Liver (tissue), 9 donors: Measurements from ENCODE around the gene ZGPAT. TPM values are rescaled to one million over a fixed set of nuclear protein-coding genes. Genes with fewer than 3 reads are reported as not detected.
A peak's percentile ranks its signal among the peaks of the same experiment; 100 is the strongest.

Experiments
- DNase-seq: peaks from one replicate; pipeline ENCODE4 v3.0.0-alpha.2; 2017; ENCODE audit warnings: low spot score
- H3K27ac ChIP-seq, 2 donors: one replicate each; pipeline ENCODE4 v1.7.0; 2013; ENCODE audit warnings: inconsistent platforms in 2 of 2, low read length in 2 of 2, control low read depth in 1 of 2, low read depth in 1 of 2, mild to moderate bottlenecking in 1 of 2
- H3K27me3 ChIP-seq, 4 donors: one replicate each; pipeline versions ENCODE4 v1.6.1 to v1.7.0; 2013; ENCODE audit warnings: low read length in 3 of 4, inconsistent platforms in 1 of 4, mild to moderate bottlenecking in 1 of 4, moderate library complexity in 1 of 4; ENCODE audit not compliant: control insufficient read depth in 4 of 4, insufficient read depth in 4 of 4
- H3K36me3 ChIP-seq, 4 donors: one replicate each; pipeline versions ENCODE4 v1.6.1 to v1.7.0; 2013; ENCODE audit warnings: low read length in 3 of 4, mild to moderate bottlenecking in 3 of 4, low read depth in 1 of 4, moderate library complexity in 1 of 4; ENCODE audit not compliant: control insufficient read depth in 4 of 4, insufficient read depth in 3 of 4
- H3K4me1 ChIP-seq, 4 donors: one replicate each; pipeline versions ENCODE4 v1.6.1 to v1.7.0; 2013; ENCODE audit warnings: low read length in 3 of 4, mild to moderate bottlenecking in 3 of 4, moderate library complexity in 1 of 4; ENCODE audit not compliant: control insufficient read depth in 4 of 4, insufficient read depth in 4 of 4
- H3K4me3 ChIP-seq, 3 donors: one replicate each; pipeline versions ENCODE4 v1.6.1 to v1.7.0; 2013; ENCODE audit warnings: low read length in 3 of 3, control low read depth in 1 of 3, low read depth in 1 of 3, mild to moderate bottlenecking in 1 of 3
- H3K9ac ChIP-seq, 2 donors: one replicate each; pipeline ENCODE4 v1.7.0; 2013; ENCODE audit warnings: low read length in 2 of 2, mild to moderate bottlenecking in 2 of 2, moderate library complexity in 2 of 2, control low read depth in 1 of 2, low read depth in 1 of 2
- H3K9me3 ChIP-seq, 4 donors: one replicate each; pipeline versions ENCODE4 v1.6.1 to v1.7.0; 2013; ENCODE audit warnings: low read length in 3 of 4; ENCODE audit not compliant: control insufficient read depth in 4 of 4
- EGR1 ChIP-seq, 2 donors: IDR thresholded peaks; 2 replicates each; pipeline ENCODE4 v1.6.1; 2016 to 2018; ENCODE audit warnings: antibody characterized with exemption in 2 of 2, low read depth in 2 of 2
- FOXA1 ChIP-seq: IDR thresholded peaks from 2 replicates; pipeline ENCODE4 v1.6.1; 2016; ENCODE audit warnings: antibody characterized with exemption
- FOXA2 ChIP-seq: IDR thresholded peaks from 2 replicates; pipeline ENCODE4 v1.6.1; 2016; ENCODE audit warnings: antibody characterized with exemption
- GABPA ChIP-seq, 2 donors: IDR thresholded peaks in 1 of 2; conservative IDR thresholded peaks in 1 of 2; 2 replicates each; pipeline ENCODE4 v1.6.1; 2016; ENCODE audit warnings: antibody characterized with exemption in 2 of 2, mild to moderate bottlenecking in 1 of 2, moderate library complexity in 1 of 2
- HNF4A ChIP-seq, 2 donors: conservative IDR thresholded peaks; 2 replicates each; pipeline ENCODE4 v1.6.1; 2016; ENCODE audit warnings: antibody characterized with exemption in 2 of 2, mild to moderate bottlenecking in 2 of 2
- HNF4G ChIP-seq: IDR thresholded peaks from 2 replicates; pipeline ENCODE4 v1.6.1; 2016; ENCODE audit warnings: antibody characterized with exemption
- JUND ChIP-seq, 2 donors: IDR thresholded peaks; 2 replicates each; pipeline ENCODE4 v1.6.1; 2016; ENCODE audit warnings: antibody characterized with exemption in 2 of 2
- NR2F2 ChIP-seq: IDR thresholded peaks from 2 replicates; pipeline ENCODE4 v1.6.1; 2016; ENCODE audit warnings: antibody characterized with exemption
- RAD21 ChIP-seq, 2 donors: IDR thresholded peaks; 2 replicates each; pipeline ENCODE4 v1.6.1; 2016; ENCODE audit warnings: antibody characterized with exemption in 2 of 2, mild to moderate bottlenecking in 2 of 2
- RXRA ChIP-seq, 2 donors: IDR thresholded peaks; 2 replicates each; pipeline ENCODE4 v1.6.1; 2017 to 2018; ENCODE audit warnings: antibody characterized with exemption in 2 of 2, mild to moderate bottlenecking in 1 of 2
- SP1 ChIP-seq: IDR thresholded peaks from 2 replicates; pipeline ENCODE4 v1.6.1; 2018; ENCODE audit warnings: antibody characterized with exemption, mild to moderate bottlenecking
- TAF1 ChIP-seq: conservative IDR thresholded peaks from 2 replicates; pipeline ENCODE4 v1.6.1; 2016; ENCODE audit warnings: antibody characterized with exemption, mild to moderate bottlenecking
- YY1 ChIP-seq: IDR thresholded peaks from 2 replicates; pipeline ENCODE4 v1.6.1; 2016; ENCODE audit warnings: antibody characterized with exemption, mild to moderate bottlenecking
- ZBTB33 ChIP-seq: IDR thresholded peaks from 2 replicates; pipeline ENCODE4 v1.6.1; 2016; ENCODE audit warnings: antibody characterized with exemption
- WGBS: extraction: QIAGEN DNeasy Blood & Tissue Kit; methylation state at CpG from one replicate; pipeline ENCODE4 v1.1.7; 2013; 5-methylcytosine and 5-hydroxymethylcytosine counted together
- polyA plus RNA-seq, 2 donors: library from polyadenylated mRNA; stranded (reverse) in 1 of 2; unstranded in 1 of 2; fragments of 200-250 nt in 1 of 2; fragments of >200 nt in 1 of 2; fragmentation: Nextera tagmentation in 1 of 2; extraction: Ambion mirVana in 1 of 2; gene quantifications; one replicate each; pipeline versions ENCODE4 v1.2.1 to v1.2.3, GENCODE V29; 2013 to 2015
- total RNA-seq, 2 donors: library from RNA; depleted of rRNA; stranded (reverse); fragments of >200 nt; gene quantifications; one replicate each; pipeline ENCODE4 v1.2.3, GENCODE V29; 2014
- TF ChIP-seq, protein P1 (sequence below): IDR thresholded peaks from 2 replicates; pipeline ENCODE4 v1.6.1; 2016; ENCODE audit warnings: antibody characterized with exemption, mild to moderate bottlenecking
- TF ChIP-seq, protein P2 (sequence below): IDR thresholded peaks from 2 replicates; pipeline ENCODE4 v1.6.1; 2016; ENCODE audit warnings: antibody characterized with exemption
- TF ChIP-seq, protein P3 (sequence below): IDR thresholded peaks from 2 replicates; pipeline ENCODE4 v1.6.1; 2016; ENCODE audit warnings: antibody characterized with exemption
- TF ChIP-seq, protein P4 (sequence below): fragments of 150-350 bp; IDR thresholded peaks from 2 replicates; pipeline ENCODE4 v1.5.1; 2017; ENCODE audit warnings: improper control_type of control experiment, low read depth, low read length; ENCODE audit not compliant: missing input control
- donor health status: healthy.
- donor health status: healthy.
- donor health status: healthy.
- donor health status: healthy.
- donor health status: healthy.

Gene ZGPAT
- total and polyA plus RNA-seq, 4 donors, result 10.3 to 90.5 (median 20.5) TPM

GRCh38 chr20:63734111-63734945 lies 26.5 kb downstream of the ZGPAT start:
- H3K4me1 ChIP-seq, result peaks cover 6 to 65% (median 42%) of the 10 kb centered on the region in 4 donors
- no peaks in the 10 kb centered on the region for H3K27me3 ChIP-seq
- no peak overlapping the region for H3K9ac ChIP-seq
- WGBS, result 41% methylated on average over 25 of the region's 25 CpGs
- H3K27ac ChIP-seq, result peak overlapping the region; percentile 33 to 64
- TF ChIP-seq, protein P1, sequence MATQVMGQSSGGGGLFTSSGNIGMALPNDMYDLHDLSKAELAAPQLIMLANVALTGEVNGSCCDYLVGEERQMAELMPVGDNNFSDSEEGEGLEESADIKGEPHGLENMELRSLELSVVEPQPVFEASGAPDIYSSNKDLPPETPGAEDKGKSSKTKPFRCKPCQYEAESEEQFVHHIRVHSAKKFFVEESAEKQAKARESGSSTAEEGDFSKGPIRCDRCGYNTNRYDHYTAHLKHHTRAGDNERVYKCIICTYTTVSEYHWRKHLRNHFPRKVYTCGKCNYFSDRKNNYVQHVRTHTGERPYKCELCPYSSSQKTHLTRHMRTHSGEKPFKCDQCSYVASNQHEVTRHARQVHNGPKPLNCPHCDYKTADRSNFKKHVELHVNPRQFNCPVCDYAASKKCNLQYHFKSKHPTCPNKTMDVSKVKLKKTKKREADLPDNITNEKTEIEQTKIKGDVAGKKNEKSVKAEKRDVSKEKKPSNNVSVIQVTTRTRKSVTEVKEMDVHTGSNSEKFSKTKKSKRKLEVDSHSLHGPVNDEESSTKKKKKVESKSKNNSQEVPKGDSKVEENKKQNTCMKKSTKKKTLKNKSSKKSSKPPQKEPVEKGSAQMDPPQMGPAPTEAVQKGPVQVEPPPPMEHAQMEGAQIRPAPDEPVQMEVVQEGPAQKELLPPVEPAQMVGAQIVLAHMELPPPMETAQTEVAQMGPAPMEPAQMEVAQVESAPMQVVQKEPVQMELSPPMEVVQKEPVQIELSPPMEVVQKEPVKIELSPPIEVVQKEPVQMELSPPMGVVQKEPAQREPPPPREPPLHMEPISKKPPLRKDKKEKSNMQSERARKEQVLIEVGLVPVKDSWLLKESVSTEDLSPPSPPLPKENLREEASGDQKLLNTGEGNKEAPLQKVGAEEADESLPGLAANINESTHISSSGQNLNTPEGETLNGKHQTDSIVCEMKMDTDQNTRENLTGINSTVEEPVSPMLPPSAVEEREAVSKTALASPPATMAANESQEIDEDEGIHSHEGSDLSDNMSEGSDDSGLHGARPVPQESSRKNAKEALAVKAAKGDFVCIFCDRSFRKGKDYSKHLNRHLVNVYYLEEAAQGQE, result peak; percentile 64
- TF ChIP-seq TAF1 (peak; percentile 51), JUND (IDR thresholded peaks at IDR 0.05) (peak; percentile 13 to 38), ZBTB33 (no peak), HNF4A (conservative IDR thresholded peaks at IDR 0.05) (peak; percentile 100), NR2F2 (peak; percentile 98), RXRA (IDR thresholded peaks at IDR 0.05) (peak; percentile 99), YY1 (peak; percentile 71), RAD21 (IDR thresholded peaks at IDR 0.05) (peak in 1 of 2 donors; percentile 56), EGR1 (IDR thresholded peaks at IDR 0.05; ENCODE audit: low read depth in 2 of 2) (peak in 1 of 2 donors; percentile 58), GABPA (IDR thresholded peaks at IDR 0.05 in 1 of 2, conservative IDR thresholded peaks at IDR 0.05 in 1 of 2) (peak in 1 of 2 donors; percentile 60), SP1 (peak; percentile 96), FOXA1 (no peak), HNF4G (peak; percentile 100), FOXA2 (no peak)
- TF ChIP-seq, protein P2, sequence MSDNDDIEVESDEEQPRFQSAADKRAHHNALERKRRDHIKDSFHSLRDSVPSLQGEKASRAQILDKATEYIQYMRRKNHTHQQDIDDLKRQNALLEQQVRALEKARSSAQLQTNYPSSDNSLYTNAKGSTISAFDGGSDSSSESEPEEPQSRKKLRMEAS, result peak; percentile 85
- TF ChIP-seq, protein P3, sequence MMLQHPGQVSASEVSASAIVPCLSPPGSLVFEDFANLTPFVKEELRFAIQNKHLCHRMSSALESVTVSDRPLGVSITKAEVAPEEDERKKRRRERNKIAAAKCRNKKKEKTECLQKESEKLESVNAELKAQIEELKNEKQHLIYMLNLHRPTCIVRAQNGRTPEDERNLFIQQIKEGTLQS, result peak; percentile 63
- TF ChIP-seq, protein P4, sequence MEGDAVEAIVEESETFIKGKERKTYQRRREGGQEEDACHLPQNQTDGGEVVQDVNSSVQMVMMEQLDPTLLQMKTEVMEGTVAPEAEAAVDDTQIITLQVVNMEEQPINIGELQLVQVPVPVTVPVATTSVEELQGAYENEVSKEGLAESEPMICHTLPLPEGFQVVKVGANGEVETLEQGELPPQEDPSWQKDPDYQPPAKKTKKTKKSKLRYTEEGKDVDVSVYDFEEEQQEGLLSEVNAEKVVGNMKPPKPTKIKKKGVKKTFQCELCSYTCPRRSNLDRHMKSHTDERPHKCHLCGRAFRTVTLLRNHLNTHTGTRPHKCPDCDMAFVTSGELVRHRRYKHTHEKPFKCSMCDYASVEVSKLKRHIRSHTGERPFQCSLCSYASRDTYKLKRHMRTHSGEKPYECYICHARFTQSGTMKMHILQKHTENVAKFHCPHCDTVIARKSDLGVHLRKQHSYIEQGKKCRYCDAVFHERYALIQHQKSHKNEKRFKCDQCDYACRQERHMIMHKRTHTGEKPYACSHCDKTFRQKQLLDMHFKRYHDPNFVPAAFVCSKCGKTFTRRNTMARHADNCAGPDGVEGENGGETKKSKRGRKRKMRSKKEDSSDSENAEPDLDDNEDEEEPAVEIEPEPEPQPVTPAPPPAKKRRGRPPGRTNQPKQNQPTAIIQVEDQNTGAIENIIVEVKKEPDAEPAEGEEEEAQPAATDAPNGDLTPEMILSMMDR, result no peak
- peak; percentile 63 for DNase-seq
- H3K9me3 ChIP-seq, result no peaks in the 10 kb centered on the region
- H3K36me3 ChIP-seq, result no peaks in the 10 kb centered on the region
- peak overlapping the region; percentile 50 to 86 (median 54) for H3K4me3 ChIP-seq
